Measurements from ENCODE around the gene FZD1.

The FZD1 gene

GRCh38 chr7:91293136-91293535 lies 28.9 kb downstream of the FZD1 start:
- Histone ChIP-seq H3K4me3 (replicated peaks; ENCODE audit: insufficient read depth, low read length) (no peak overlapping the region), H3K27me3 (ENCODE audit: insufficient read depth, poor library complexity, severe bottlenecking) (no peaks in the 10 kb centered on the region), H3K27ac (replicated peaks) (no peak overlapping the region)
- no peak for DNase-seq (ENCODE audit: low read depth in 1 of 2, low spot score in 1 of 2)
- TF ChIP-seq CTCF (IDR thresholded peaks at IDR 0.05; ENCODE audit: insufficient read depth, low read length) (no peak), POLR2AphosphoS5 (IDR thresholded peaks at IDR 0.05; ENCODE audit: low read depth) (no peak), SPI1 (IDR thresholded peaks at IDR 0.05; ENCODE audit: borderline replicate concordance, low read depth) (no peak), GABPA (IDR thresholded peaks at IDR 0.05; ENCODE audit: low read depth) (no peak), REST (IDR thresholded peaks at IDR 0.05; ENCODE audit: insufficient replicate concordance, low read depth) (no peak)

- no peak for DNase-seq (ENCODE audit: low read depth in 1 of 2, low spot score in 1 of 2)
- H3K27ac ChIP-seq (replicated peaks): no peak overlapping the region
- H3K4me3 ChIP-seq (replicated peaks; ENCODE audit: insufficient read depth, low read length): no peak overlapping the region
- no peaks in the 10 kb centered on the region for H3K27me3 ChIP-seq (ENCODE audit: insufficient read depth, poor library complexity, severe bottlenecking)
- TF ChIP-seq CTCF (IDR thresholded peaks at IDR 0.05; ENCODE audit: insufficient read depth, low read length) (no peak), REST (IDR thresholded peaks at IDR 0.05; ENCODE audit: insufficient replicate concordance, low read depth) (no peak), POLR2AphosphoS5 (IDR thresholded peaks at IDR 0.05; ENCODE audit: low read depth) (no peak), SPI1 (IDR thresholded peaks at IDR 0.05; ENCODE audit: borderline replicate concordance, low read depth) (no peak), GABPA (IDR thresholded peaks at IDR 0.05; ENCODE audit: low read depth) (no peak)
Observed at GRCh38 chr7:91293840-91294239, 29.6 kb downstream of the FZD1 start.

GRCh38 chr7:91294639-91295220 lies 30.5 kb downstream of the FZD1 start:
- H3K4me3 ChIP-seq (replicated peaks; ENCODE audit: insufficient read depth, low read length): no peak overlapping the region
- no peak for DNase-seq (ENCODE audit: low read depth in 1 of 2, low spot score in 1 of 2)
- no peaks in the 10 kb centered on the region for H3K27me3 ChIP-seq (ENCODE audit: insufficient read depth, poor library complexity, severe bottlenecking)
- no peak overlapping the region for H3K27ac ChIP-seq (replicated peaks)
- TF ChIP-seq CTCF (IDR thresholded peaks at IDR 0.05; ENCODE audit: insufficient read depth, low read length) (no peak), GABPA (IDR thresholded peaks at IDR 0.05; ENCODE audit: low read depth) (no peak), REST (IDR thresholded peaks at IDR 0.05; ENCODE audit: insufficient replicate concordance, low read depth) (no peak), POLR2AphosphoS5 (IDR thresholded peaks at IDR 0.05; ENCODE audit: low read depth) (no peak), SPI1 (IDR thresholded peaks at IDR 0.05; ENCODE audit: borderline replicate concordance, low read depth) (no peak)

Measured in HL-60 (cell line).